SK-N-SH (cell line): Measurements from ENCODE around the gene DHX15. TPM values are rescaled to one million over a fixed set of nuclear protein-coding genes. Genes with fewer than 3 reads are reported as not detected.

Source experiments
- CTCF ChIA-PET: fragments of 300-600, 350-600 bp; formaldehyde crosslinking; extraction: SDS; loops from one replicate; lab custom pipeline; 2021; lab: Yijun Ruan, JAX
- POLR2A ChIA-PET: fragments of 350-600 bp; sonication (Branson Sonifier 250); formaldehyde crosslinking; extraction: SDS; loops from one replicate; lab custom pipeline; 2020; ENCODE audit warnings: antibody characterized with exemption, inconsistent platforms; lab: Yijun Ruan, JAX
- DNase-seq: peaks from one replicate; pipeline ENCODE4 v3.0.0; 2012
- H2AFZ ChIP-seq: fragments of 200-600 bp; sonication (generic); 2 replicates; pipeline ENCODE4 v1.8.1; 2016; ENCODE audit warnings: antibody characterized with exemption, mild to moderate bottlenecking, low read depth
- H3F3A ChIP-seq: fragments of 200-600 bp; sonication (generic); replicated peaks from 2 replicates; pipeline ENCODE3; 2016; ENCODE audit warnings: antibody characterized with exemption, mild to moderate bottlenecking; ENCODE audit not compliant: insufficient read depth
- H3K27ac ChIP-seq, 2 experiments: fragments of 200-500 bp in 1 of 2; fragments of 200-600 bp in 1 of 2; sonication (Bioruptor generic) in 1 of 2; sonication (generic), shearing (Covaris generic) in 1 of 2; 2 replicates each; pipeline versions ENCODE4 v1.5.1 to v1.6.1; 2014 to 2016; ENCODE audit warnings: low read depth in 2 of 2, inconsistent platforms in 1 of 2, low read length in 1 of 2, mild to moderate bottlenecking in 1 of 2, mixed read lengths in 1 of 2
- H3K27me3 ChIP-seq: fragments of 200-600 bp; sonication (generic), shearing (Covaris generic); 2 replicates; pipeline ENCODE4 v1.6.1; 2016; ENCODE audit warnings: mixed run types; ENCODE audit not compliant: insufficient read depth
- H3K36me3 ChIP-seq, 2 experiments: fragments of 200-500 bp in 1 of 2; fragments of 200-600 bp in 1 of 2; sonication (Bioruptor generic) in 1 of 2; sonication (generic) in 1 of 2; replicated peaks in 1 of 2; 2 replicates each; pipeline versions ENCODE3 to v1.5.1; 2014 to 2016; ENCODE audit warnings: low read length in 1 of 2, mild to moderate bottlenecking in 1 of 2; ENCODE audit not compliant: insufficient read depth in 2 of 2, control insufficient read depth in 1 of 2
- H3K4me1 ChIP-seq, 2 experiments: fragments of 200-500 bp in 1 of 2; fragments of 200-600 bp in 1 of 2; sonication (Bioruptor generic) in 1 of 2; sonication (generic), shearing (Covaris generic) in 1 of 2; 2 replicates each; pipeline versions ENCODE4 v1.5.1 to v1.6.1; 2014 to 2016; ENCODE audit warnings: low read depth in 1 of 2, low read length in 1 of 2, mixed run types in 1 of 2; ENCODE audit not compliant: insufficient read depth in 2 of 2, control insufficient read depth in 1 of 2
- H3K4me2 ChIP-seq: fragments of 200-600 bp; sonication (generic), shearing (Covaris generic); 2 replicates; pipeline ENCODE4 v1.6.1; 2017; ENCODE audit warnings: mixed run types
- H3K4me3 ChIP-seq, 2 experiments: fragments of 200-500 bp in 1 of 2; fragments of 200-600 bp in 1 of 2; sonication (Bioruptor generic) in 1 of 2; sonication (generic), shearing (Covaris generic) in 1 of 2; 2 replicates each; pipeline versions ENCODE4 v1.5.1 to v1.8.1; 2014 to 2016; ENCODE audit warnings: low read depth in 2 of 2, inconsistent platforms in 1 of 2, low read length in 1 of 2, mild to moderate bottlenecking in 1 of 2, mixed read lengths in 1 of 2, moderate library complexity in 1 of 2
- H3K79me2 ChIP-seq: fragments of 200-600 bp; sonication (generic); 2 replicates; pipeline ENCODE4 v1.8.1; 2017; ENCODE audit warnings: mild to moderate bottlenecking; ENCODE audit not compliant: insufficient read depth
- H3K9ac ChIP-seq: fragments of 200-600 bp; sonication (generic); 2 replicates; pipeline ENCODE4 v1.6.1; 2017; ENCODE audit warnings: mixed run types
- H3K9me2 ChIP-seq: fragments of 200-600 bp; sonication (generic); 2 replicates; pipeline ENCODE4 v1.6.1; 2017; ENCODE audit warnings: mixed run types
- H3K9me3 ChIP-seq: fragments of 200-600 bp; sonication (generic); 2 replicates; pipeline ENCODE4 v1.6.1; 2017; ENCODE audit warnings: mixed run types, mild to moderate bottlenecking, moderate library complexity
- H4K20me1 ChIP-seq: fragments of 200-600 bp; sonication (generic); 2 replicates; pipeline ENCODE4 v1.6.1; 2017; ENCODE audit warnings: mild to moderate bottlenecking, mixed run types; ENCODE audit not compliant: insufficient read depth
- ELF1 ChIP-seq: IDR thresholded peaks from 2 replicates; pipeline ENCODE4 v1.4.0; 2012
- EP300 ChIP-seq, 2 experiments: IDR thresholded peaks; 2 replicates each; pipeline versions ENCODE4 v1.4.0 to v1.6.1; 2012; ENCODE audit warnings: borderline replicate concordance in 1 of 2, low read depth in 1 of 2, low read length in 1 of 2
- FOSL2 ChIP-seq: IDR thresholded peaks from 2 replicates; pipeline ENCODE4 v1.4.0; 2012; ENCODE audit warnings: low read depth, mild to moderate bottlenecking, moderate library complexity, borderline replicate concordance
- FOXJ3 ChIP-seq: sonication (generic); formaldehyde crosslinking; IDR thresholded peaks from 2 replicates; pipeline ENCODE4 v1.5.1; 2020; ENCODE audit warnings: mild to moderate bottlenecking, missing genetic modification reagents
- FOXM1 ChIP-seq: IDR thresholded peaks from 2 replicates; pipeline ENCODE4 v1.4.0; 2012; ENCODE audit warnings: low read depth, mild to moderate bottlenecking
- GABPA ChIP-seq: IDR thresholded peaks from 2 replicates; pipeline ENCODE4 v1.4.0; 2012; ENCODE audit warnings: low read depth, mild to moderate bottlenecking
- GATA2 ChIP-seq: sonication (generic); formaldehyde crosslinking; IDR thresholded peaks from 2 replicates; pipeline ENCODE4 v1.5.0; 2020; ENCODE audit warnings: mild to moderate bottlenecking, missing genetic modification reagents
- NFIC ChIP-seq: IDR thresholded peaks from 2 replicates; pipeline ENCODE4 v1.4.0; 2012; ENCODE audit warnings: borderline replicate concordance
- POLR2AphosphoS5 ChIP-seq: IDR thresholded peaks from 2 replicates; pipeline ENCODE4 v1.6.1; 2012; ENCODE audit warnings: low read depth, low read length
- RAD21 ChIP-seq: IDR thresholded peaks from 2 replicates; pipeline ENCODE4 v1.6.1; 2012; ENCODE audit warnings: mild to moderate bottlenecking, low read length
- RCOR1 ChIP-seq: fragments of 150-350 bp; IDR thresholded peaks from 2 replicates; pipeline ENCODE4 v1.6.1; 2017; ENCODE audit warnings: antibody characterized with exemption, low read length
- RXRA ChIP-seq: IDR thresholded peaks from 2 replicates; pipeline ENCODE4 v1.4.0; 2012; ENCODE audit warnings: low read depth, mild to moderate bottlenecking, borderline replicate concordance
- SMC3 ChIP-seq: IDR thresholded peaks from 2 replicates; pipeline ENCODE4 v1.6.1; 2012; ENCODE audit warnings: low read depth, low read length, improper control_type of control experiment
- TEAD4 ChIP-seq: IDR thresholded peaks from 2 replicates; pipeline ENCODE4 v1.4.0; 2012; ENCODE audit warnings: mild to moderate bottlenecking, borderline replicate concordance; ENCODE audit not compliant: insufficient read depth
- YY1 ChIP-seq: IDR thresholded peaks from 2 replicates; pipeline ENCODE4 v1.4.0; 2012; ENCODE audit warnings: low read depth, mild to moderate bottlenecking
- WGBS: methylation state at CpG from one replicate; pipeline ENCODE4 v1.1.6; 2017; ENCODE audit warnings: low lambda C conversion rate; 5-methylcytosine and 5-hydroxymethylcytosine counted together
- polyA plus RNA-seq, 3 experiments: library from polyadenylated mRNA; depleted of rRNA; stranded (reverse); fragments of >200 nt; gene quantifications; 2 replicates each; pipeline ENCODE4 v1.2.3, GENCODE V29; 2012
- TF ChIP-seq, protein P1 (sequence below): IDR thresholded peaks from 2 replicates; pipeline ENCODE4 v1.4.0; 2012; ENCODE audit warnings: low read depth
- TF ChIP-seq, protein P2 (sequence below): IDR thresholded peaks from 2 replicates; pipeline ENCODE4; 2012
- TF ChIP-seq, protein P3 (sequence below): fragments of 150-350 bp; IDR thresholded peaks from 2 replicates; pipeline ENCODE4 v1.6.1; 2016; ENCODE audit warnings: mild to moderate bottlenecking, low read depth, low read length
- TF ChIP-seq, protein P4 (sequence below): IDR thresholded peaks from 2 replicates; pipeline ENCODE4 v1.4.0; 2012; ENCODE audit warnings: low read depth, borderline replicate concordance

Gene DHX15
- polyA plus RNA-seq, 1 of the 3 experiments (the other 2 are of a cell fraction): 63.3 TPM

DNA sequence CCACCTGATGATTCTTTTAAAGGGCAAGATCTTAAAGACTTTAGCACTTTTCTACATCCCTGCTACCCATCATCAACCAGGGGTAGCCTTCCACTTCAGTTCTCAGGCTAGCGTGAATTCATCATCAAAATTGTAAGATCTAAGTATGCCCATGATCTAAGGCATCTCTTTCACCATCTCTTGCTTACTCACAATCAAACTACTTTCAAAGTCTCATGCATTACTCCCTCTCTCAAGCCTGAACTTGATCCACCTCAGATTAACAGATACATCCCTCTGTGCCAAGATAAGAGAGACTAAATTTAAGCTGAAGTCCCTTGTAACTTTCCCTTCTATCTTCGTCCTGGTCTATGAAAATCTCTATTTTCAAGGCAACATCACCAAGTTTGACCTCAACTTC, 62.8 kb downstream of the DHX15 start:
- Histone ChIP-seq H3K4me1 (no peaks in the 10 kb centered on the region), H3K36me3 (peaks cover 49 to 65% of the 10 kb centered on the region in 2 experiments), H3K27me3 (no peaks in the 10 kb centered on the region), H3K9ac (no peak overlapping the region), H3K79me2 (peaks cover 52% of the 10 kb centered on the region; the same call in 1 of the 2 replicates), H3K9me2 (no peaks in the 10 kb centered on the region), H3K27ac (no peak overlapping the region), H3F3A (no peaks in the 10 kb centered on the region), H3K9me3 (no peaks in the 10 kb centered on the region), H3K4me3 (no peak overlapping the region), H3K4me2 (no peak overlapping the region), H4K20me1 (no peaks in the 10 kb centered on the region; the same call in none of the 2 replicates), H2AFZ (no peak overlapping the region)
- 100% methylated on average over 2 of the region's 2 CpGs for WGBS
- ChIA-PET CTCF (interaction anchor here (0.6 to 1.5 kb wide), 2 partner anchors 32 to 46 kb away, joined by 3 read pairs; no protein-coding TSS in a partner anchor), POLR2A (no interaction called here)
- no peak for DNase-seq
- TF ChIP-seq FOXM1 (no peak), TEAD4 (no peak), GATA2 (CRISPR knock-in tag) (no peak), FOXJ3 (CRISPR knock-in tag) (no peak), SMC3 (no peak), YY1 (no peak), RAD21 (no peak), RCOR1 (no peak), GABPA (no peak), FOSL2 (no peak), ELF1 (no peak), POLR2AphosphoS5 (no peak)
- TF ChIP-seq, protein P1, sequence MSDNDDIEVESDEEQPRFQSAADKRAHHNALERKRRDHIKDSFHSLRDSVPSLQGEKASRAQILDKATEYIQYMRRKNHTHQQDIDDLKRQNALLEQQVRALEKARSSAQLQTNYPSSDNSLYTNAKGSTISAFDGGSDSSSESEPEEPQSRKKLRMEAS: no peak
- TF ChIP-seq, protein P2, sequence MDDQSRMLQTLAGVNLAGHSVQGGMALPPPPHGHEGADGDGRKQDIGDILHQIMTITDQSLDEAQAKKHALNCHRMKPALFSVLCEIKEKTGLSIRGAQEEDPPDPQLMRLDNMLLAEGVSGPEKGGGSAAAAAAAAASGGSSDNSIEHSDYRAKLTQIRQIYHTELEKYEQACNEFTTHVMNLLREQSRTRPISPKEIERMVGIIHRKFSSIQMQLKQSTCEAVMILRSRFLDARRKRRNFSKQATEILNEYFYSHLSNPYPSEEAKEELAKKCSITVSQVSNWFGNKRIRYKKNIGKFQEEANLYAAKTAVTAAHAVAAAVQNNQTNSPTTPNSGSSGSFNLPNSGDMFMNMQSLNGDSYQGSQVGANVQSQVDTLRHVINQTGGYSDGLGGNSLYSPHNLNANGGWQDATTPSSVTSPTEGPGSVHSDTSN: no peak
- TF ChIP-seq, protein P3, sequence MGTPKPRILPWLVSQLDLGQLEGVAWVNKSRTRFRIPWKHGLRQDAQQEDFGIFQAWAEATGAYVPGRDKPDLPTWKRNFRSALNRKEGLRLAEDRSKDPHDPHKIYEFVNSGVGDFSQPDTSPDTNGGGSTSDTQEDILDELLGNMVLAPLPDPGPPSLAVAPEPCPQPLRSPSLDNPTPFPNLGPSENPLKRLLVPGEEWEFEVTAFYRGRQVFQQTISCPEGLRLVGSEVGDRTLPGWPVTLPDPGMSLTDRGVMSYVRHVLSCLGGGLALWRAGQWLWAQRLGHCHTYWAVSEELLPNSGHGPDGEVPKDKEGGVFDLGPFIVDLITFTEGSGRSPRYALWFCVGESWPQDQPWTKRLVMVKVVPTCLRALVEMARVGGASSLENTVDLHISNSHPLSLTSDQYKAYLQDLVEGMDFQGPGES: no peak

DNA sequence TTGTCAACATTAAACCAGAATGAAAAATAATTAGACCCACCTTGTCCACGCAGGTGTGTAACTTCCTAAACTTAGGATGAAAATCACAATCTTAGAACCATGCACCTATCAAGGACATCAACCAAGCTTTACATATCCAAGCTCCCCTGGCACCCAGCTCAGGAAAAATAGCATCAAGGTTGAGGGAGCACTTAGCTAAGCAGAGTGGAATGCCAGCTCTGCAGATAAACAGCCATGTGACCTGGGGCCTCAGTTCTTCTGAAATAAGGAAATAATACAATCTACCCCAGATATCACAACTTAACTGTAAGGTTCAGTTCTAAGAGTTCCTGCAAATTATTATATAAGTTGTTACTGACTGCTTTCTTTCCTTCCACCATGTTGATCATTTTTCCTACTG, 64.7 kb downstream of the DHX15 start:
- Histone ChIP-seq H3K4me1 (no peaks in the 10 kb centered on the region), H3K36me3 (peaks cover 37 to 51% of the 10 kb centered on the region in 2 experiments), H2AFZ (no peak overlapping the region), H3K4me3 (no peak overlapping the region), H3F3A (peaks cover 5% of the 10 kb centered on the region), H3K9me3 (no peaks in the 10 kb centered on the region), H3K4me2 (no peak overlapping the region), H4K20me1 (no peaks in the 10 kb centered on the region; the same call in none of the 2 replicates), H3K79me2 (peaks cover 35% of the 10 kb centered on the region; the same call in 1 of the 2 replicates), H3K9me2 (no peaks in the 10 kb centered on the region), H3K27ac (no peak overlapping the region; a peak in 1 of 4 replicates), H3K27me3 (no peaks in the 10 kb centered on the region), H3K9ac (no peak overlapping the region)
- TF ChIP-seq EP300 (IDR thresholded peaks at IDR 0.05; ENCODE audit: borderline replicate concordance in 1 of 2, low read depth in 1 of 2, low read length in 1 of 2): no peak
- TF ChIP-seq NFIC: 0 out of 2 replicates have a peak, but pooled peaks have one; percentile 7
- TF ChIP-seq RXRA: no peak
- TF ChIP-seq, protein P4, sequence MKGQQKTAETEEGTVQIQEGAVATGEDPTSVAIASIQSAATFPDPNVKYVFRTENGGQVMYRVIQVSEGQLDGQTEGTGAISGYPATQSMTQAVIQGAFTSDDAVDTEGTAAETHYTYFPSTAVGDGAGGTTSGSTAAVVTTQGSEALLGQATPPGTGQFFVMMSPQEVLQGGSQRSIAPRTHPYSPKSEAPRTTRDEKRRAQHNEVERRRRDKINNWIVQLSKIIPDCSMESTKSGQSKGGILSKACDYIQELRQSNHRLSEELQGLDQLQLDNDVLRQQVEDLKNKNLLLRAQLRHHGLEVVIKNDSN: peak; percentile 46; the same call in 1 of the 2 replicates
- CTCF ChIA-PET: interaction anchor here (1.0 to 2.2 kb wide), 2 partner anchors 15 to 31 kb away, joined by 4 to 8 read pairs; no protein-coding TSS in a partner anchor
- no peak for DNase-seq
- WGBS: 92% methylated on average over 1 of the region's 1 CpG
- POLR2A ChIA-PET: no interaction called here
